HG03097 (cell line): ENCODE data around the gene HES7.

Experiments
- ATAC-seq: cut with Tn5 transposase; IDR thresholded peaks from one replicate; pipeline ENCODE4 v1.9.1; 2021; ENCODE audit not compliant: unreplicated experiment, low FRiP score

HES7 gene

GRCh38 chr17:8155231-8155995 is 31.5 kb upstream of the HES7 start:
- no peak for ATAC-seq

DNA sequence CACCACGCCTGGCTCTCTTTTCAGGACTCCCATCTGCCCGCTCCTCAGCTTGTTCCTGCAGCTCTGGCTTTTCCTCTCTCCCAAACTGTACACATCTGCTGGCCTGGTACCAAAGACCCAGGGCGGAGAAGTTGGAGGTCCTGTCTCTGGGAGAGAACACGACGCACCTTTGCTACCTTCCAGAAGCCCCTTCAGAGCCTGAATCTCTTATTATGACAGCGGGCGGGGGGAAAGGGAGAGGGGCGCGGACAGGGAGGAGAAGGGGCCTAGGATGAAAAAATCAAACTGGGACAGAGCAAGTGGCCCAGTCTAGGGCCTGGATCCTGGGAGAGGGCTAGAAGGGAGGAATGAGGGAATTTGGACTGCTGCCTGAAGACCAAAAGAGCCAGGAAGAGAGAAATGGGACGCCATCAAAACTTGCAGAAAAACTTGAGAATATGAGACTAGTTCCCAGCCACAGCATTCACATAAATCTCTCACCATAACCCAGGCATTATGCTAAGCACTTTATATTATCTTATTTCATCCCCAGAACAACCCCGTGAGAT is 30.8 kb upstream of the HES7 start:
- no peak for ATAC-seq

- no peak for ATAC-seq
These were observed 30.2 kb upstream of the HES7 start for GRCh38 chr17:8153957-8154607.

GRCh38 chr17:8153525-8153956 is 29.6 kb upstream of the HES7 start:
- ATAC-seq = no peak

- no peak for ATAC-seq
These were observed 29.1 kb upstream of the HES7 start for GRCh38 chr17:8153031-8153451.

DNA sequence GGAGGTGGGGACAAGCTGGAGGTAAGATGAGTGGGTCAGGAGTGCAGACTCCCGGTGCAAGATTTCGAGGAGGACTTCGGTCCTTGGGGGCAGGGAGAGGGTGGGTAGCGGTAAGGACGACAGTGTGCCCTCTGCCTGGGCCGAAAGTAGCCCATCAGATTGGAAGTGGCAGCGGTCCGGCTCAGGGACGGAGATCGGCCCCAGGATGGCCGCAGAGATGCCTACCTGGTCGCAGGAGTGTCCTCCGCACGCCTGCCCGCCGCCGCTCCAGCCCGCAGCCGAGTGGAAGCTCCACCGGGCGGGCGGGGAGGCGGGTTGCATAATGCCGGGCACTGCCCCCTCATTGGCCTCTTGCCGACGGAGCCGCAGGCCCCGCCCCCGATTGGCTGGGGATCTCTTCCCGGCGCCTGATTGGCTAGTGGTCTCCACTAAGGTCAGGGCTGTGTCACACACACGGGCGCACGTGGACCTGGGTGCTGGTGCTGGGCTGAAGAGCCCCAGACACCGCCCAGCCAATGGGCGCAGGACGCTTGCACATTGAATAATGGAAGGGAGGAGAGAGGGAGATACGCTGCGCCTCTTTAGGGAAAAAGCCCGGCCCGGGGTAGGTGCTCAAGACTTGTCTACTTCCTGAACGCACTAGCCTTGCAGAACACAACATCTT is 28.3 kb upstream of the HES7 start, which contains the start of gene PER1:
PER1 (minus strand) TSS at position 293 of the 664 bp plus-strand sequence. CDS start 1,698 bp downstream, outside the sequence.
- ATAC-seq = peak; percentile 18

- no peak for ATAC-seq
These were observed 27.8 kb upstream of the HES7 start for GRCh38 chr17:8151641-8152111.

DNA sequence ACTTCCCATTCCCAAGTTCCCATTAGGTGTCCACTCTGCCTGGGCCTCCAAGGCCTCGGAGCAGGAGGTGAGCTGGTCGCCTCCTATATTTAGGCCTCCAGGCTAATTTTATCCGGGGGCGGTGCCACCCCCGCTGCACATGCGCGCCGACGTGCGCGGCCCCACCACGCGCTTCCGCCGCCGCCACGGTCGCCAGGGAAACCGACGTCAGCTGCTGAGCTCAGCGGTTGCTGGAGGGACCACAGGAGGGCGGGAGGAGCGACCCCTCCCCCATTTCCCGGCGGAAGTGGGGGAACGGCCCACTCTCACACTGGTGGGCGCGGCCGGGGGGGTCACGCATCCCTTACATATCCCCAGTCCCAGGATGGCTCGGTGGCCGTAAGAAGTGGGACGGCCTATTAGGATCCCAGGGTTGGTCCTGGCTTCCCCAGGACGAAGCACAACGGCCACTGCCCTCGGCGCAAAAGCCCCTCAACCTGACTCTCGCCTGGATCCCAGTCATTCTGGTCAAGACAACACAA is 27.3 kb upstream of the HES7 start:
- ATAC-seq = no peak

DNA sequence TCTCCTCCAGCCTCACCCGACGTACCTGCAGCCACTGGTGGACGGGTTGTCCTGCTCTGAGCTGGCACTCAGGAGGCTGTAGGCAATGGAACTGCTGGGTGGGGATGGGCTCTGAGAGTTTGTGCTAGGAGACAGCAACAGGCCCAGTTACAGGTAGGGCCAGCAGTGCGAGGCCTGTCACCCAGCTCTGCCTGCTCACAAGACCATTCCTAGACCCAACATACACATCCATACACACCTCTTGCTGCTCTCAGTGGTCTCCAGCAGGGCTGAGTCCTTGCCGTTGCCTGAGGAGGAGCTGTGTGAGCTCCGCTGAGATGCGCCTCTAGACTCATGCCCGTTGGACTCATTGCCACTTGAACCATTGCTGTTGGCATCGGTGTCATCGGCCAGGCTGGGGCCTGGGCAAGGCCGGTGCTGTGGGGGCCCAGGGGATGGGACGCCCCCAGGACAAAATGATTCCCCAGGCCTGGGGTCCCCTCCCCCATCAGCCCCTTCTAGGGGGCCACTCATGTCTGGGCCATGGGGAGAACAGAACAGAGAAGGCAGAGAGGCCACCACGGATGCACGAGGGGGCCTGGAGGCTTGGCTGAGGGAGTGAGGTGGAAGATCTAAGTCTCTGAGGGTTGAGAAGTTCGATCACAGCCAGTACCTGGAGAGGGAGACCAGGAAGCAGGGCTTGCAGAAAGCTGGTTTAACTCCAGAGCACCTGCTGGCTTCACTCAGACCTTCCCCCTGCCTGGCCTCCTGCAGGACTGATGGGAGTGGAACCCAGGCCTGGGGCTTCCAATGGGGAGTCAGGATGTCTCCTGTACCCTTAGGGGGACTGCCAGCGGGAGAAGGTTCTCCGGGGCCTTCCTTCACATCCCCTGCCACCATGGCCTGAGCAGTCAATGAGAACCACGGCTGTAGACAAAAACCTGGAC is 26.6 kb upstream of the HES7 start:
- no peak for ATAC-seq

GRCh38 chr17:8149419-8150193 is 25.7 kb upstream of the HES7 start:
- no peak for ATAC-seq

DNA sequence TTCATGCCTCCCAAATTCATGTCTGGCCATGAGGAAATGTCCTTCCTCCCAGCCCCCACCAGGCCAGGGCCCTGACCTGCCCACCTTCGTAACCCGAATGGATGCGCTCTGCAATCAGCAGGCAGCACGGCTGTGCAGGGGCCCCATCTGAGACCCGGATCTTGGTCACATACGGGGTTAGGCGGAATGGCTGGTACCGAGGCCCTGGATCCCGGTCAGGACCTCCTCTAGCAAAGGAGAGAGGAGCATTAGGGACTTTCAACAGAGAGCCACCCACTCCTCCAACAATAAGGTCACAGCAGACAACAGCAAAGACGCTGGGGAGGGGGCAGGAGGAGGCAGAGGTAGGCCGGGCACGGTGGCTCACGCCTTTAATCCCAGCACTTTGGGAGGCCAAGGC is 24.7 kb upstream of the HES7 start:
- ATAC-seq = no peak

DNA sequence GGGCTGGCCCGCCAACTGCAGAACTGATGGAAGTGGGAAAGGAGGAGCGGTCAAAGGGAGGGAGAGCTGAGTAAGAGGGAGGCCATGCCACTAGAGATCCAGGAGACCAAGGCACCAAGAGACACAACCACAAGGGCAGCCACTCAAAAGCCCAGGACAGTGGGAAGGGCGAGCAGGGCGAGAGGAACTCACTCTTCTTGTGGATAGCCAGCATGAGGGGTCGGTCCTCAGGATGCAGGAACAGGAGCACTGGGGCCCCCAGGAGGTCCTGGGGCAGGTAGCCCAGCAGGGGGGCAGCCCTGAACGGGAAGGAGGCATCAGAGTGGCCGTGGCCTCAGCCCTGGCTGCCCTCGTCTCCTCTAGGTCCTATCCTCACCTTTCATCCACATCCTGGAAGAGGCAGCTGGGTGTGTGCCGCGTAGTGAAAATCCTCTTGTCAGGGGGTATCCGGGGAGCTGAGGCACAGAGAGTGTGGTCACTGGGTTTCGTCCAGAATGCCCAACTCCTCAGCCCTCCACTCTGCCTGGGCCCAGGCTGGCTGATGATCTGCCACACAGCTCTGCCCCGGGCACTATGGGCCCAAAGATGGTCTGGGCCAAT is 24.0 kb upstream of the HES7 start:
- no peak for ATAC-seq

- no peak for ATAC-seq
These were observed 23.4 kb upstream of the HES7 start for GRCh38 chr17:8147141-8147804.

DNA sequence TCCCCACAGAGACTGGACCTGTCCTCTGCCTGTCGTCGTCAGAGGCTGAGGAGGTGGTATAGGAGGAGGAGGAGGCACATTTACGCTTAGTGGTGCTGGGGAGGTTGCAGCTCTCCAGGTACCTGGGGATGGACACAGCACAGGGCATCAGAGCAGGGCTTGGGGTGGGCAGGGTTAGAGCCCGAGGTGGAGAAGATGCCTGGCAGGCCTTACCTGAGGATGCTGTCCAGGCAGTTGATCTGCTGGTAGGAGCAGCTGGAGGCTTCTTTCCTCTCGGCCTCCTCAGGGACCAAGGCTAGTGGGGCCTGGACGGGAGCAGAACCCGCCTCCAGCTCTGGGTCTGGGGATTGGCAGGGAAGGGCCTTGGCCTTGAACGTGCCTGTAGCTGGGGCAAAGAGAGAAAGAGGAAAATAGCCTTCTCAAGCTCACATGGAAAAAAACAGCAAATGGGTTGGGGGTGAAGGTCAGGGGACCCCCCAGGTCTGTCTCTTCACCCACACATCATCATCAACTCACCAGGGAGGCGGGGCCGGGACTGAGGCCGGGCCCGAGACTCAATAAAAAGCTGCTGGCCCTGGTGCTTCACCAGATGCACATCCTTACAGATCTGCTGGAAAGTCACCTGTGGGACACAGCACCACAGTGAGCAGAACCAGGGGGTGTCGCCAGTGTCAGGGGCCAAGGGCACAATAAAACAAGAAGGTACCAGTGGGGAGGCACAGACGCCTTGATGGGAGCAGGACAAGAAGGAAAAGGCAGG is 22.7 kb upstream of the HES7 start:
- ATAC-seq = no peak

GRCh38 chr17:8145811-8146210 is 21.9 kb upstream of the HES7 start:
- no peak for ATAC-seq

- no peak for ATAC-seq
These were observed 20.7 kb upstream of the HES7 start for GRCh38 chr17:8144401-8145231.
